HCT116 (cell line): ENCODE measurements around the gene ABHD10. TPM values are rescaled to one million over a fixed set of nuclear protein-coding genes. Genes with fewer than 3 reads are reported as not detected.

ENCODE experiments used
- ATAC-seq: fragments of 200-7000 bp; cut with Tn5 transposase; 2 replicates; pipeline ENCODE4 v1.9.1; 2020; ENCODE audit warnings: mild to moderate bottlenecking, moderate library complexity
- BruUV-seq: library from RNA; stranded (reverse); fragments of 400-500 nt; replicated peaks from 2 replicates; lab custom pipeline; 2021; lab: Mats Ljungman, UMichigan
- CTCF ChIA-PET: fragments of 300-600 bp; sonication (Branson Sonifier 250); formaldehyde crosslinking; loops from one replicate; lab custom pipeline; 2021; ENCODE audit warnings: antibody characterized with exemption; lab: Charles Lee
- POLR2A ChIA-PET: fragments of 300-600, 350-600 bp; sonication (Branson Sonifier 250); formaldehyde crosslinking; loops from one replicate; lab custom pipeline; 2021; ENCODE audit warnings: antibody characterized with exemption; lab: Charles Lee
- RAD21 ChIA-PET, 2 experiments: fragments of 300-600 bp; sonication (Branson Sonifier 250); formaldehyde crosslinking; loops; one replicate each; lab custom pipeline; 2023; ENCODE audit warnings: low total read pairs in 2 of 2; ENCODE audit not compliant: uncharacterized antibody in 2 of 2, unreplicated experiment in 2 of 2, low non-redundant PET in 1 of 2; lab: Charles Lee
- DNase-seq: peaks from one replicate; pipeline ENCODE4 v3.0.0-alpha.2; 2010; ENCODE audit warnings: low read depth, low spot score
- H2AFZ ChIP-seq: fragments of 200-600 bp; shearing (Covaris generic), sonication (generic); 2 replicates; pipeline ENCODE4 v1.6.1; 2017; ENCODE audit warnings: low read depth, mixed run types, mixed read lengths, antibody characterized with exemption, low read length; ENCODE audit not compliant: poor library complexity, severe bottlenecking
- H3K27ac ChIP-seq: 2 replicates; pipeline ENCODE4 v1.5.1; 2012; ENCODE audit warnings: low read depth, low read length
- H3K27me3 ChIP-seq: fragments of 200-600 bp; sonication (generic); 2 replicates; pipeline ENCODE4 v1.6.1; 2016; ENCODE audit warnings: mixed run types, low read length, mixed read lengths; ENCODE audit not compliant: insufficient read depth
- H3K36me3 ChIP-seq, 2 experiments: fragments of 200-500 bp in 1 of 2; fragments of 200-600 bp in 1 of 2; sonication (Bioruptor generic) in 1 of 2; sonication (generic) in 1 of 2; 2 replicates each; pipeline versions ENCODE4 v1.5.1 to v1.6.1; 2014 to 2016; ENCODE audit warnings: low read length in 2 of 2, inconsistent platforms in 1 of 2, mixed read lengths in 1 of 2, mixed run types in 1 of 2; ENCODE audit not compliant: insufficient read depth in 2 of 2, control insufficient read depth in 1 of 2
- H3K4me1 ChIP-seq, 2 experiments: fragments of 200-600 bp in 1 of 2; sonication (generic) in 1 of 2; 2 replicates each; pipeline versions ENCODE4 v1.5.1 to v1.6.1; 2012 to 2017; ENCODE audit warnings: low read length in 2 of 2, inconsistent platforms in 1 of 2, mild to moderate bottlenecking in 1 of 2, mixed read lengths in 1 of 2, mixed run types in 1 of 2, moderate library complexity in 1 of 2; ENCODE audit not compliant: insufficient read depth in 2 of 2, control insufficient read depth in 1 of 2
- H3K4me2 ChIP-seq: fragments of 200-600 bp; sonication (generic); 2 replicates; pipeline ENCODE4 v1.6.1; 2017; ENCODE audit warnings: mixed run types, low read length, mixed read lengths
- H3K4me3 ChIP-seq, 2 experiments: fragments of 200-600 bp in 1 of 2; sonication (generic) in 1 of 2; replicated peaks in 1 of 2; 2 replicates each; pipeline ENCODE4 v1.5.1; 2011 to 2016; ENCODE audit warnings: low read length in 2 of 2, control low read depth in 1 of 2, low read depth in 1 of 2, mild to moderate bottlenecking in 1 of 2, mixed read lengths in 1 of 2, mixed run types in 1 of 2
- H3K79me2 ChIP-seq: fragments of 200-600 bp; sonication (generic); 2 replicates; pipeline ENCODE4 v1.6.1; 2017; ENCODE audit warnings: mild to moderate bottlenecking, mixed run types, low read length, moderate library complexity, mixed read lengths; ENCODE audit not compliant: insufficient read depth
- H3K9ac ChIP-seq: fragments of 200-600 bp; sonication (generic); 2 replicates; pipeline ENCODE4 v1.6.1; 2016; ENCODE audit warnings: low read length, mixed read lengths
- H3K9me2 ChIP-seq: fragments of 200-600 bp; sonication (generic), shearing (Covaris generic); 2 replicates; pipeline ENCODE4 v1.6.1; 2017; ENCODE audit warnings: mixed run types, mild to moderate bottlenecking, moderate library complexity; ENCODE audit not compliant: insufficient read depth
- H3K9me3 ChIP-seq, 2 experiments: fragments of 200-500 bp in 1 of 2; fragments of 200-600 bp in 1 of 2; sonication (Bioruptor generic) in 1 of 2; sonication (generic) in 1 of 2; 2 replicates each; pipeline ENCODE4 v1.6.1; 2014 to 2017; ENCODE audit warnings: low read length in 2 of 2, mixed read lengths in 2 of 2, inconsistent platforms in 1 of 2, low read depth in 1 of 2, mild to moderate bottlenecking in 1 of 2, mixed run types in 1 of 2, moderate library complexity in 1 of 2; ENCODE audit not compliant: control insufficient read depth in 1 of 2, insufficient read depth in 1 of 2
- H4K20me1 ChIP-seq: fragments of 200-600 bp; sonication (generic), shearing (Covaris generic); 2 replicates; pipeline ENCODE4 v1.6.1; 2017; ENCODE audit warnings: mixed run types, mild to moderate bottlenecking, moderate library complexity; ENCODE audit not compliant: insufficient read depth
- CBX3 ChIP-seq: IDR thresholded peaks from 2 replicates; pipeline ENCODE4 v1.6.1; 2012; ENCODE audit warnings: low read depth
- CEBPB ChIP-seq: IDR thresholded peaks from 2 replicates; pipeline ENCODE4 v1.6.1; 2012; ENCODE audit warnings: low read depth
- CTCF ChIP-seq, 3 experiments: fragments of 200-600 bp in 1 of 3; sonication (generic) in 1 of 3; IDR thresholded peaks in 2 of 3; conservative IDR thresholded peaks in 1 of 3; 2 replicates each; pipeline ENCODE4 v1.5.1; 2012 to 2017; ENCODE audit warnings: low read depth in 2 of 3, low read length in 2 of 3, antibody characterized with exemption in 1 of 3, borderline replicate concordance in 1 of 3, control low read depth in 1 of 3, mild to moderate bottlenecking in 1 of 3, mixed read lengths in 1 of 3, mixed run types in 1 of 3, moderate library complexity in 1 of 3; ENCODE audit not compliant: insufficient read depth in 1 of 3
- EGR1 ChIP-seq: IDR thresholded peaks from 2 replicates; pipeline ENCODE4 v1.6.1; 2012; ENCODE audit warnings: low read depth
- ELF1 ChIP-seq: IDR thresholded peaks from 2 replicates; pipeline ENCODE4 v1.6.1; 2012; ENCODE audit warnings: low read depth, borderline replicate concordance
- EZH2 ChIP-seq: fragments of 200-600 bp; sonication (generic); IDR thresholded peaks from 2 replicates; pipeline ENCODE4 v1.6.1; 2017; ENCODE audit warnings: antibody characterized with exemption, mixed run types
- EZH2phosphoT487 ChIP-seq: fragments of 200-600 bp; IDR thresholded peaks from 2 replicates; pipeline ENCODE4 v1.6.1; 2018; ENCODE audit warnings: antibody characterized with exemption, borderline replicate concordance
- JUND ChIP-seq: IDR thresholded peaks from 2 replicates; pipeline ENCODE4 v1.6.1; 2012
- POLR2AphosphoS5 ChIP-seq: IDR thresholded peaks from 2 replicates; pipeline ENCODE4 v1.6.1; 2011; ENCODE audit warnings: mild to moderate bottlenecking, low read depth, low read length, moderate library complexity
- RAD21 ChIP-seq: IDR thresholded peaks from 2 replicates; pipeline ENCODE4 v1.6.1; 2012; ENCODE audit warnings: low read depth, mild to moderate bottlenecking
- SRF ChIP-seq: IDR thresholded peaks from 2 replicates; pipeline ENCODE4 v1.6.1; 2012; ENCODE audit warnings: low read depth
- ZBTB33 ChIP-seq: IDR thresholded peaks from 2 replicates; pipeline ENCODE4 v1.6.1; 2011; ENCODE audit warnings: mild to moderate bottlenecking, low read length, moderate library complexity; ENCODE audit not compliant: insufficient replicate concordance; ENCODE audit errors: extremely low read depth
- ZFX ChIP-seq: fragments of 450-650 bp; IDR thresholded peaks from 2 replicates; pipeline ENCODE4 v1.6.1; 2017
- intact Hi-C: fragments of 100-400 bp; cut with micrococcal nuclease; formaldehyde crosslinking; loops from 2 replicates; pipeline ENCODE4 v1.10.0; 2022
- total RNA-seq: library from RNA; stranded (reverse); gene quantifications from one replicate; pipeline ENCODE4 v1.2.1, GENCODE V29; 2021; ENCODE audit not compliant: unreplicated experiment

Gene ABHD10
- total RNA-seq, 1 experiment from 2014 or later: 295 TPM

- no peak for TF ChIP-seq ELF1
- TF ChIP-seq CBX3: no peak
Measured at GRCh38 chr3:111936967-111937366, 41.9 kb upstream of the ABHD10 start (continued).

- Histone ChIP-seq H3K79me2 (peaks cover 29% of the 10 kb centered on the region), H3K36me3 (peaks cover 19 to 46% of the 10 kb centered on the region in 2 experiments), H3K9ac (no peak overlapping the region; the same call in 1 of the 2 replicates), H3K4me1 (peaks cover 55 to 64% of the 10 kb centered on the region in 2 experiments), H3K4me3 (no peak overlapping the region), H3K4me2 (peak overlapping the region; percentile 53; the same call in 1 of the 2 replicates), H4K20me1 (no peaks in the 10 kb centered on the region), H2AFZ (no peak overlapping the region), H3K9me2 (no peaks in the 10 kb centered on the region), H3K27me3 (no peaks in the 10 kb centered on the region), H3K9me3 (no peaks in the 10 kb centered on the region), H3K27ac (peak overlapping the region; percentile 96)
- intact Hi-C loops: no loop called here
- ChIA-PET RAD21 (no interaction called here), CTCF (no interaction called here), POLR2A (interaction anchor here (2.3 to 3.5 kb wide), 5 partner anchors 12 to 33 kb away, joined by 7 to 30 read pairs (median 16); no protein-coding TSS in a partner anchor)
- BruUV-seq: no TSS peak
- TF ChIP-seq ZFX (no peak), EZH2 (no peak), RAD21 (no peak)
- ATAC-seq (no peak), DNase-seq (no peak)
Measured at GRCh38 chr3:111937871-111938270, 41.0 kb upstream of the ABHD10 start.

GRCh38 chr3:111939873-111940272 lies 39.0 kb upstream of the ABHD10 start:
- no TSS peak for BruUV-seq
- H3K27me3 ChIP-seq: no peaks in the 10 kb centered on the region
- H3K9ac ChIP-seq: no peak overlapping the region
- intact Hi-C loops: no loop called here
- ChIA-PET POLR2A (no interaction called here), RAD21 (no interaction called here), CTCF (no interaction called here)
- DNase-seq (no peak), ATAC-seq (no peak)
- peaks cover 19 to 42% of the 10 kb centered on the region in 2 experiments for H3K36me3 ChIP-seq
- H3K9me2 ChIP-seq: no peaks in the 10 kb centered on the region
- peak overlapping the region; percentile 96; the same call in 1 of the 2 replicates for H3K27ac ChIP-seq
- peaks cover 10% of the 10 kb centered on the region; the same call in 1 of the 2 replicates for H3K79me2 ChIP-seq
- H3K4me3 ChIP-seq: no peak overlapping the region
- H3K4me2 ChIP-seq: no peak overlapping the region
- peaks cover 36 to 56% of the 10 kb centered on the region in 2 experiments for H3K4me1 ChIP-seq
- H2AFZ ChIP-seq: no peak overlapping the region
- no peaks in the 10 kb centered on the region for H4K20me1 ChIP-seq
- H3K9me3 ChIP-seq: no peaks in the 10 kb centered on the region
- TF ChIP-seq CEBPB: no peak
- TF ChIP-seq ELF1: no peak
- no peak for TF ChIP-seq ZBTB33
- TF ChIP-seq ZFX: no peak
- no peak for TF ChIP-seq EGR1
- no peak for TF ChIP-seq RAD21
- TF ChIP-seq POLR2AphosphoS5: no peak
- no peak for TF ChIP-seq SRF
- no peak for TF ChIP-seq CTCF (IDR thresholded peaks at IDR 0.05 in 2 of 3, conservative IDR thresholded peaks at IDR 0.05 in 1 of 3; ENCODE audit: borderline replicate concordance in 1 of 3, insufficient read depth in 1 of 3, low read depth in 2 of 3, low read length in 2 of 3)
- no peak for TF ChIP-seq EZH2phosphoT487
- no peak for TF ChIP-seq JUND
